HG03097 (cell line): Measurements from ENCODE around the gene GNG2.

Experiments used
- ATAC-seq: cut with Tn5 transposase; IDR thresholded peaks from one replicate; pipeline ENCODE4 v1.9.1; 2021; ENCODE audit not compliant: unreplicated experiment, low FRiP score

GNG2 gene

GRCh38 chr14:52015411-52016030, 155.1 kb downstream of the GNG2 start:
- ATAC-seq: no peak

- ATAC-seq: no peak
Measured at GRCh38 chr14:52018252-52018651, 157.8 kb downstream of the GNG2 start.

GRCh38 chr14:52018970-52019369, 158.6 kb downstream of the GNG2 start:
- ATAC-seq: no peak
